Activated naive CD4-positive, alpha-beta T cell treated with anti-CD3 and anti-CD28 coated beads, Interleukin-2, amount 10 ng/mL, durations not matched to agents 7 days and 5 days (primary cell): ENCODE results near the gene PAFAH1B2.
A peak's percentile ranks its signal among the peaks of the same experiment; 100 is the strongest.
"Not testable (repeated sequence)": the region's sequence is repeated elsewhere in the genome, so short reads cannot be mapped to it uniquely, and the experiment has no call there.

Source experiments
- CTCF ChIA-PET: fragments of 350-600 bp; sonication (Branson Sonifier 250); formaldehyde crosslinking; loops from one replicate; lab custom pipeline; 2021; ENCODE audit warnings: antibody characterized with exemption; lab: Charles Lee
- DNase-seq: peaks from one replicate; pipeline ENCODE4 v3.0.0-alpha.2; 2020
- H3K27ac Mint-ChIP-seq: one replicate; pipeline ENCODE4 v1.8.0; 2021; ENCODE audit warnings: mild to moderate bottlenecking, moderate library complexity, mixed read lengths
- H3K27me3 Mint-ChIP-seq: one replicate; pipeline ENCODE4 v1.8.0; 2021; ENCODE audit warnings: mild to moderate bottlenecking, mixed read lengths
- H3K36me3 Mint-ChIP-seq: one replicate; pipeline ENCODE4 v1.8.0; 2021; ENCODE audit warnings: mixed read lengths
- H3K4me1 Mint-ChIP-seq: one replicate; pipeline ENCODE4 v1.8.0; 2021; ENCODE audit warnings: mixed read lengths
- H3K4me3 Mint-ChIP-seq: one replicate; pipeline ENCODE4 v1.8.0; 2021; ENCODE audit warnings: mild to moderate bottlenecking, moderate library complexity, mixed read lengths
- H3K9me3 Mint-ChIP-seq: one replicate; pipeline ENCODE4 v1.8.0; 2021; ENCODE audit warnings: mixed read lengths

PAFAH1B2 gene

DNA sequence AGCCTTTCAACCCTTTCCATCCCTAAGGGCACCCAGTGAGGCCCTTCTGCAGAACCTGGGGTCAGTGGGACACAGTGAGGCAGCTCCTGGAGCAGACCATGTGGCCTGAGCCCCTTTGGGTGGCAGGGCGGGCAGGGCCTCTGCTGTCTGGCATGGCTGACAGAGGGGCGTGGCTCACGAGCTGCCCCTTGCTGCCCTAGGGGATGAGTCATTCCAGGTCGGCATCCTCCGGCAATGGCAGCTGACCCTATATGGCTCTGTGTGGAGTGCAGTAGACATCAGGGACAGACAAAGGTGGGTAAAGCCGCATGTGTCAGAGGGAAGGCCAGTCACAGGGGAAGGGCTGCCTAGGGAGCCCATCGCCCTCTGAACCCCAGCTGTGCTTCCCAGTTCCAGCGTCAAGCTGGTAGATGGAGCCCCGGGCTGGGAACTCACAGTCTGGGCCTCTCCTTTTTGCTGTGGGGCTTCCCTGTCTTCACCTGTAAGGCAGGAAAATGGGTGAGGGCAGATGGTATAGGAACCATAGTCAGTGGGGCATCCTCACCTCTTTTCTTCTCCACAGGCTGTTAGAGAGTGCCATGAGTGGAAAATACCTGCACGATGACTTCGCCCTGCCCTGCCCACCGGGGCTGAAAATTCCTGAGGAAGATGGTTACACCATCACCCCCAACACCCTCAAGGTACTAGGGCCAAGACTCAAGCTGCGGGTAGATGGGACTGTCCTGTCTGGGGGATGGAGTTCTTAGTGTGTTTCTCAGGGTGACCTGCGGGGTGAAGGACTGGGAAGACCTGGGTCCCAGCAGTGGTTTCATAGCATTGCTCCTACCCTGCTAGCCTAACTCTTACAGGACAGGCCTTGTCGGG is 6.6 kb upstream of the PAFAH1B2 start:
- H3K27ac Mint-ChIP-seq, H3K4me1 Mint-ChIP-seq, CTCF ChIA-PET, H3K4me3 Mint-ChIP-seq, H3K9me3 Mint-ChIP-seq, H3K36me3 Mint-ChIP-seq, DNase-seq: not testable (repeated sequence)
- H3K27me3 Mint-ChIP-seq = peaks cover 35% of the 10 kb centered on the region

DNA sequence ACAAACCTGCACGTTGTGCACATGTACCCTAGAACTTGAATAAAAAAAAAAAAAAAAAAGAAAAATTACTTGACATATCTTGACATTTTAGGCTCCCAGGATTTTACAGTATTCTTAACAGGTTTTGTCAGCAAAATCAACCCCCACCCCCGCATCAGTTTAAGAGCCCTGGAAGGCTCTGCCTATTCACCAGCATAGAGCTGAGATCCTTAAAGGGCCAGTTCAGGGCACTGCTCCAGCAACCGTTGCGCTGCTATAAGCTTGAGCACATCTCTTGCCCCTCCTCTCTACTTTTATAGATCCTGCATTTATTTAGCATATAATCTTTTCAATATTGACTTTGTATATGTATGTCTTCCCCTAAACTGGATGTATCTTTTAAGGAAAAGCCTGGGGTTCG is 697 bp upstream of the PAFAH1B2 start:
- CTCF ChIA-PET = interaction anchor here (1.1 to 1.6 kb wide), 5 partner anchors 33 to 307 kb away, joined by 3 to 5 read pairs (median 3); partner anchors contain the start of gene SIDT2
- peaks cover 44% of the 10 kb centered on the region for H3K4me1 Mint-ChIP-seq
- no peaks in the 10 kb centered on the region for H3K9me3 Mint-ChIP-seq
- DNase-seq = peak; percentile 30
- peak overlapping the region; percentile 91 for H3K27ac Mint-ChIP-seq
- H3K36me3 Mint-ChIP-seq = peaks cover 28% of the 10 kb centered on the region
- H3K27me3 Mint-ChIP-seq = peaks cover 29% of the 10 kb centered on the region
- peak overlapping the region; percentile 84 for H3K4me3 Mint-ChIP-seq

DNA sequence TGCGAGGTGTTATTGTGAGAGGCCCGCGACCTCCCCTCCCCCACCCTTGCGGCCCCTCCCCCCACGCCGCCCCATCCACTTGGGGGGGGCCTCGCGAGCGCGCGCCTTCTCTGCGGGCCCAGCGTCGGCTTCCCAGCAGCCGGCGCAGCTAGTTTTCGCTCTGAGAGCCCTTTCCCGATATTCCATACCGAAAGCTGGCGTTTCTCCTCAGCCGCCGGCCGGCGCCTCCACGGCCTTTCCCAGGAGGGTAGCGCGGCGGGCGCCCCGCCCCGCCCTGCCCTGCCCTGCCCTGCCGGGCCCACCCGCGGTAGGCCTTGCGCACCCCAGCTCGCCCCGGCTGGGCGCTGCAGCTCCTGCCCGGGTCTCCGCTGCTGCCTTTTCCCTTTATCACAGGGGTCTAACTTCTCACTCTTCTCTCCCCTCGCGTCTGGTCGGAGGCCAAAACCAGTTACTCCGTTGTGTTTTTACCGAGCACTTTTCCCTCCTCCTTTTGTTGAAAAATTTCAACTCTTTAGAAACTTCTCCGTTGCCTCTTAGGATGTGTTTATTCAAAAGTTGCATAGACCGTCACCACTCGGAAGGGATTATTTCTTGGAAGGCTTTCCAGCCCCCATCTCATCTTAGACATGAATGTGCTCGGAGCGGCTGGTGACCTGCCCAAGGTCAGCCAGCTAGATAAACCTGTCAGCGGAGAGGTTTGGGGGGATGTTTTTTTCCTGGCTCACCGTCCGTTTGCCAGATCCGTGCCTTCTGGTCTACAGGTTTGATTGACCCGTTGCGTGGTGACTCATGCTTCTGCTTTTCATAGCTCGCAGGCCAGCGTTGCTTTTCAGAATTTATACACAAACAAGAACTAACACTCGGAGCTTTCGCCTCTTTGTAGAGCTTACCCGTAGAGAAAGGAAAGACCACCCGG is 648 bp downstream of the PAFAH1B2 start:
- H3K9me3 Mint-ChIP-seq = no peaks in the 10 kb centered on the region
- CTCF ChIA-PET = interaction anchor here (0.7 to 1.8 kb wide), 9 partner anchors 11 to 353 kb away, joined by 3 to 8 read pairs (median 3); partner anchors contain the start of genes APOA5 and SIDT2
- peaks cover 45% of the 10 kb centered on the region for H3K4me1 Mint-ChIP-seq
- peak overlapping the region; percentile 91 for H3K27ac Mint-ChIP-seq
- DNase-seq = peak; percentile 30
- H3K27me3 Mint-ChIP-seq = peaks cover 21% of the 10 kb centered on the region
- peak overlapping the region; percentile 84 for H3K4me3 Mint-ChIP-seq
- H3K36me3 Mint-ChIP-seq = peaks cover 29% of the 10 kb centered on the region

GRCh38 chr11:117145393-117145761 is 1.3 kb downstream of the PAFAH1B2 start:
- Mint-ChIP-seq H3K9me3 (no peaks in the 10 kb centered on the region), H3K27ac (peak overlapping the region; percentile 86), H3K4me1 (peaks cover 48% of the 10 kb centered on the region), H3K27me3 (peaks cover 18% of the 10 kb centered on the region), H3K4me3 (peak overlapping the region; percentile 84), H3K36me3 (peaks cover 33% of the 10 kb centered on the region)
- CTCF ChIA-PET = interaction anchor here (1.0 to 1.8 kb wide), 3 partner anchors 82 to 356 kb away, joined by 3 to 8 read pairs (median 4); no protein-coding TSS in a partner anchor
- no peak for DNase-seq

DNA sequence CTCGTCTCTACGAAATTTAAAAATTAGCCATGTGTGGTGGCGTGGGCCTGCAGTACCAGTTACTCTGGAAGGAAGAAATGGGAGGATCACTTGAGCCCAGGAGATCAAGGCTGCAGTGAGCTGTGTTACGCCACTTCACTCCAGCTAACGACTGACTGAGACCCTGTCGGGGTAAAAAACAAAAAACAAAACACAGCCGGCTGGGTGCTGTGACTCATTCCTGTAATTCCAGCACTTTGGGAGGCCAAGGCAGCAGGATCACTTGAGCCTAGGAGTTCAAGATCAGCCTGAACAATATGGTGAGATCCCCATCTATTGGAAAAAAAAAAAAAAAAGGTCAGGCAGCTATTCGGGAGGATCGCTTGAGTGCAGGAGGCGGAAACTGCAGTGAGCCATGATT is 2.4 kb downstream of the PAFAH1B2 start:
- no peak for DNase-seq
- Mint-ChIP-seq H3K4me3 (peak overlapping the region; percentile 84), H3K27me3 (peaks cover 8% of the 10 kb centered on the region), H3K9me3 (no peaks in the 10 kb centered on the region), H3K36me3 (peaks cover 35% of the 10 kb centered on the region), H3K4me1 (peaks cover 50% of the 10 kb centered on the region), H3K27ac (no peak overlapping the region)
- CTCF ChIA-PET = interaction anchor here (1.0 to 1.4 kb wide), 3 partner anchors 34 to 357 kb away, joined by 3 to 4 read pairs (median 4); no protein-coding TSS in a partner anchor

GRCh38 chr11:117152066-117152465 is 8.0 kb downstream of the PAFAH1B2 start:
- Mint-ChIP-seq H3K9me3 (no peaks in the 10 kb centered on the region), H3K27me3 (no peaks in the 10 kb centered on the region), H3K4me1 (peaks cover 19% of the 10 kb centered on the region), H3K27ac (no peak overlapping the region), H3K36me3 (peaks cover 33% of the 10 kb centered on the region), H3K4me3 (no peak overlapping the region)
- no peak for DNase-seq
- CTCF ChIA-PET = no interaction called here

DNA sequence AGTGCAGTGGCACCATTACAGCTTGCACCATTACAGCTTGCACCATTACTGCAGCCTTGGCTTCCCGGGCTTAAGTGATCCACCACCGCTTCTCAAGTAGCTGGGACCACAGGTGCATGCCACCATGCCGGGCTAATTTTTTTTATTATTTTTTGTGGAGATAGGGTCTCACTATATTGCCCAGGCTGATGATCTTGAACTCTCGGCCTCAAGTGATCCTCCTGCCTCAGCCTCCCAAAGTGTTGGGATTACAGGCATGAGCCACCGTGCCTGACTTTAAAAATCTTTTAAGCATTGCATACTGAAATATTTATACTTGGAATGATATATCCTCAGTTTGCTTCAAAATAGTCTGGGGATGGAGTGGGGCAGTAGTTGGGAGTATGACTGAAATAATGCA is 10.4 kb downstream of the PAFAH1B2 start:
- no peaks in the 10 kb centered on the region for H3K27me3 Mint-ChIP-seq
- peaks cover 9% of the 10 kb centered on the region for H3K4me1 Mint-ChIP-seq
- peaks cover 28% of the 10 kb centered on the region for H3K36me3 Mint-ChIP-seq
- no peak overlapping the region for H3K4me3 Mint-ChIP-seq
- H3K9me3 Mint-ChIP-seq = no peaks in the 10 kb centered on the region
- no peak for DNase-seq
- CTCF ChIA-PET = interaction anchor here (0.5 kb wide), 1 partner anchor 59 kb away, joined by 3 read pairs; no protein-coding TSS in a partner anchor
- H3K27ac Mint-ChIP-seq = no peak overlapping the region

DNA sequence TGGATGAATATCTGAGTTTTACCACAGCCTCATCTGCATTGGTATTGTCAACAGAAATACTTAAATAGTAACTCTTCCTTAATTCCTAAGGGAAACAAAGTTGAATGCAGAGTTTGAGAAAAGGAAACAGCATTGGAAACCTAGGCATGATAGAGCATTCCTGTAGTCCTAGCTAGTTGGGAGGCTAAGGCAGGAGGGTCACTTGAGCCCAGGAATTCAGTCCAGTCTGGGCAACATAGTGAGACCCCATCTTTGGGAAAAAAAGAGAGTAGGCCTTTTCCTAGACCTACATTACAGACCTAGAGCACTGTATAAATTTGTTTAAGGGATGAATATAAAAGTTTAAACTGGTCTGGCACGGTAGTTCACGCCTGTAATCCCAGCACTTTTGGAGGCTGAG is 13.4 kb downstream of the PAFAH1B2 start:
- Mint-ChIP-seq H3K36me3 (peaks cover 32% of the 10 kb centered on the region), H3K27ac (no peak overlapping the region)
- CTCF ChIA-PET = no interaction called here

DNA sequence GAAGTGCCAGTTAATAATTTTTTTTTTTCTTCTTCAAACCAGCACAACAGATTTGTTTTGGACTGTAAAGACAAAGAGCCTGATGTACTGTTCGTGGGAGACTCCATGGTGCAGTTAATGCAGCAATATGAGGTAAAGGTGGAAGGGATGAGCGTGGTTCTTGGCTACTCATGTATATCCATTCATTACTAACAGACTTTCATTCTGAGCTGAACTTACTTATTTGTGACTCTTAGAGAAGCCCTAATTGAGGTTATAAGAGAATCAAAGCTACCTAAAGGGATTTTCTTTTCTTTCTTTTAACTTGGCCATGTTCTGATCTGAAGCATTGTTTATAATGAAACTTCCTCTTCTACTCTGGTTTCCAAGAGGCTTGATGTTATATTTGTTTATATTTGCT is 15.8 kb downstream of the PAFAH1B2 start:
- no peaks in the 10 kb centered on the region for H3K27me3 Mint-ChIP-seq
- DNase-seq = no peak
- no peak overlapping the region for H3K27ac Mint-ChIP-seq
- H3K4me1 Mint-ChIP-seq = no peaks in the 10 kb centered on the region
- peaks cover 35% of the 10 kb centered on the region for H3K36me3 Mint-ChIP-seq
- H3K4me3 Mint-ChIP-seq = no peak overlapping the region
- CTCF ChIA-PET = interaction anchor here (1.3 kb wide), 1 partner anchor 21 kb away, joined by 3 read pairs; no protein-coding TSS in a partner anchor
- no peaks in the 10 kb centered on the region for H3K9me3 Mint-ChIP-seq

More for the DNA sequence above, 13.4 kb downstream of the PAFAH1B2 start:
- H3K9me3 Mint-ChIP-seq = no peaks in the 10 kb centered on the region
- DNase-seq = no peak
- peaks cover under 1% of the 10 kb centered on the region for H3K4me1 Mint-ChIP-seq
- H3K27me3 Mint-ChIP-seq = no peaks in the 10 kb centered on the region
- no peak overlapping the region for H3K4me3 Mint-ChIP-seq

- DNase-seq = no peak
- Mint-ChIP-seq H3K4me1 (no peaks in the 10 kb centered on the region), H3K27me3 (no peaks in the 10 kb centered on the region), H3K4me3 (no peak overlapping the region), H3K27ac (peak overlapping the region; percentile 49), H3K36me3 (peaks cover 42% of the 10 kb centered on the region), H3K9me3 (no peaks in the 10 kb centered on the region)
- CTCF ChIA-PET = interaction anchor here (0.9 to 1.3 kb wide), 2 partner anchors 9 to 20 kb away, joined by 3 to 4 read pairs; no protein-coding TSS in a partner anchor
These were observed 16.7 kb downstream of the PAFAH1B2 start for GRCh38 chr11:117160826-117161225.

GRCh38 chr11:117166491-117166890 is 22.4 kb downstream of the PAFAH1B2 start:
- DNase-seq = no peak
- Mint-ChIP-seq H3K4me1 (no peaks in the 10 kb centered on the region), H3K9me3 (no peaks in the 10 kb centered on the region), H3K4me3 (no peak overlapping the region), H3K36me3 (peaks cover 55% of the 10 kb centered on the region), H3K27me3 (no peaks in the 10 kb centered on the region), H3K27ac (no peak overlapping the region)
- CTCF ChIA-PET = interaction anchor here (1.2 kb wide), 1 partner anchor 14 kb away, joined by 5 read pairs; no protein-coding TSS in a partner anchor

- H3K27me3 Mint-ChIP-seq = no peaks in the 10 kb centered on the region
- no peaks in the 10 kb centered on the region for H3K9me3 Mint-ChIP-seq
- DNase-seq = no peak
- no peak overlapping the region for H3K27ac Mint-ChIP-seq
- CTCF ChIA-PET = interaction anchor here (1.2 to 2.2 kb wide), 2 partner anchors 9 to 11 kb away, joined by 4 to 8 read pairs; no protein-coding TSS in a partner anchor
- H3K4me1 Mint-ChIP-seq = peaks cover 2% of the 10 kb centered on the region
- H3K36me3 Mint-ChIP-seq = peaks cover 37% of the 10 kb centered on the region
- H3K4me3 Mint-ChIP-seq = no peak overlapping the region
These were observed 25.6 kb downstream of the PAFAH1B2 start for GRCh38 chr11:117169736-117170135.

GRCh38 chr11:117170210-117170609 is 26.1 kb downstream of the PAFAH1B2 start:
- Mint-ChIP-seq H3K9me3 (no peaks in the 10 kb centered on the region), H3K36me3 (peaks cover 35% of the 10 kb centered on the region), H3K4me1 (peaks cover 2% of the 10 kb centered on the region), H3K27me3 (no peaks in the 10 kb centered on the region), H3K4me3 (no peak overlapping the region), H3K27ac (no peak overlapping the region)
- no peak for DNase-seq
- CTCF ChIA-PET = interaction anchor here (1.2 to 2.2 kb wide), 2 partner anchors 10 to 11 kb away, joined by 4 to 8 read pairs; no protein-coding TSS in a partner anchor
